Measurements from ENCODE around the gene ARID4B.

GRCh38 chr1:235339746-235340145, 11.8 kb upstream of the ARID4B start:
- no peak for TF ChIP-seq CTCF (IDR thresholded peaks at IDR 0.05)
- no peak for TF ChIP-seq ELK1 (IDR thresholded peaks at IDR 0.05; ENCODE audit: low read depth, low read length)
- TF ChIP-seq POLR2A (IDR thresholded peaks at IDR 0.05; ENCODE audit: low read length), result no peak
- no peak for TF ChIP-seq EHMT2 (IDR thresholded peaks at IDR 0.05; ENCODE audit: low read depth)
- no peak for TF ChIP-seq MAZ (IDR thresholded peaks at IDR 0.05; ENCODE audit: borderline replicate concordance, low read depth, low read length)
- no peak for TF ChIP-seq CHD2 (IDR thresholded peaks at IDR 0.05; ENCODE audit: low read length, partially characterized antibody)
- no peak for TF ChIP-seq SMC3 (IDR thresholded peaks at IDR 0.05)
- no peak for TF ChIP-seq SREBF2 (IDR thresholded peaks at IDR 0.05)
- TF ChIP-seq TFCP2L1 (CRISPR knock-in tag; IDR thresholded peaks at IDR 0.05), result no peak
- no peak for TF ChIP-seq MAX (IDR thresholded peaks at IDR 0.05)
- TF ChIP-seq BHLHE40 (IDR thresholded peaks at IDR 0.05; ENCODE audit: low read depth, low read length), result no peak
